SH-SY5Y (cell line): ENCODE results near the gene HEPACAM2.

ENCODE experiments used
- GATA2 ChIP-seq: IDR thresholded peaks from 2 replicates; pipeline ENCODE4 v1.6.1; 2011; ENCODE audit warnings: mild to moderate bottlenecking, low read depth, low read length
- GATA3 ChIP-seq: IDR thresholded peaks from 2 replicates; pipeline ENCODE4 v1.6.1; 2011; ENCODE audit warnings: low read depth, mild to moderate bottlenecking, low read length, moderate library complexity

The HEPACAM2 gene

GRCh38 chr7:93226310-93226709 lies at the start of gene HEPACAM2:
TSS of gene HEPACAM2 (minus strand) at chr7:93226469.
- no peak for TF ChIP-seq GATA2
- no peak for TF ChIP-seq GATA3

GRCh38 chr7:93265220-93265619 lies 39.0 kb upstream of the HEPACAM2 start:
- TF ChIP-seq GATA3 (no peak), GATA2 (no peak)

- TF ChIP-seq GATA2, result no peak
- no peak for TF ChIP-seq GATA3
Measured at GRCh38 chr7:93262535-93262934, 36.3 kb upstream of the HEPACAM2 start.

- TF ChIP-seq GATA2, result no peak
- no peak for TF ChIP-seq GATA3
Measured at GRCh38 chr7:93258661-93259060, 32.4 kb upstream of the HEPACAM2 start.

GRCh38 chr7:93249491-93250148 lies 23.4 kb upstream of the HEPACAM2 start:
- TF ChIP-seq GATA3, result no peak
- no peak for TF ChIP-seq GATA2

GRCh38 chr7:93245525-93246432 lies 19.5 kb upstream of the HEPACAM2 start:
- TF ChIP-seq GATA3 (peak; percentile 77), GATA2 (no peak)

GRCh38 chr7:93242106-93242505 lies 15.8 kb upstream of the HEPACAM2 start:
- no peak for TF ChIP-seq GATA2
- TF ChIP-seq GATA3, result no peak

- no peak for TF ChIP-seq GATA2
- TF ChIP-seq GATA3, result no peak
Measured at GRCh38 chr7:93239824-93240223, 13.6 kb upstream of the HEPACAM2 start.

GRCh38 chr7:93238748-93239147 lies 12.5 kb upstream of the HEPACAM2 start:
- TF ChIP-seq GATA2, result no peak
- TF ChIP-seq GATA3, result no peak

GRCh38 chr7:93238131-93238530 lies 11.9 kb upstream of the HEPACAM2 start:
- TF ChIP-seq GATA2 (no peak), GATA3 (no peak)

GRCh38 chr7:93235541-93235940 lies 9.3 kb upstream of the HEPACAM2 start:
- TF ChIP-seq GATA2 (no peak), GATA3 (no peak)

- TF ChIP-seq GATA2, result no peak
- no peak for TF ChIP-seq GATA3
Measured at GRCh38 chr7:93232673-93233018, 6.4 kb upstream of the HEPACAM2 start.

- no peak for TF ChIP-seq GATA2
- TF ChIP-seq GATA3, result no peak
Measured at GRCh38 chr7:93231799-93232672, 5.8 kb upstream of the HEPACAM2 start, which contains the start of gene VPS50. TSS of gene VPS50 (plus strand) at chr7:93232366. CDS start at chr7:93232468, 102 bp downstream.

- TF ChIP-seq GATA2 (no peak), GATA3 (no peak)
Measured at GRCh38 chr7:93231259-93231658, 5.0 kb upstream of the HEPACAM2 start.

GRCh38 chr7:93228302-93228701 lies 2.0 kb upstream of the HEPACAM2 start:
- no peak for TF ChIP-seq GATA3
- no peak for TF ChIP-seq GATA2
